Natural killer cell (primary cell): Measurements from ENCODE around the gene SRPK2. TPM values are rescaled to one million over a fixed set of nuclear protein-coding genes. Genes with fewer than 3 reads are reported as not detected.
"Not testable (repeated sequence)": the region's sequence is repeated elsewhere in the genome, so short reads cannot be mapped to it uniquely, and the experiment has no call there.

ENCODE experiments used
- ATAC-seq, 3 donors: fragments of 150-1000 bp in 2 of 3; fragments of 200-7000 bp in 1 of 3; cut with Tn5 transposase; 1 replicate in 1 of 3; 2 replicates in 2 of 3; pipeline ENCODE4 v1.10.0; 2021; ENCODE audit warnings: mild to moderate bottlenecking in 2 of 3, moderate library complexity in 2 of 3
- DNase-seq, 2 donors: peaks; one replicate each; pipeline versions ENCODE4 v3.0.0 to v3.0.0-alpha.2; 2013 to 2021; ENCODE audit warnings: mixed read lengths in 1 of 2
- H3K27ac ChIP-seq: one replicate; pipeline ENCODE4 v1.5.1; 2013; ENCODE audit warnings: mild to moderate bottlenecking, low read length
- H3K27me3 ChIP-seq: one replicate; pipeline ENCODE4 v1.6.1; 2013; ENCODE audit warnings: low read length; ENCODE audit not compliant: control insufficient read depth, insufficient read depth
- H3K36me3 ChIP-seq: one replicate; pipeline ENCODE4 v1.6.1; 2013; ENCODE audit warnings: low read length; ENCODE audit not compliant: control insufficient read depth, insufficient read depth
- H3K4me1 ChIP-seq: one replicate; pipeline ENCODE4 v1.6.1; 2013; ENCODE audit warnings: low read length; ENCODE audit not compliant: control insufficient read depth, insufficient read depth
- H3K4me3 ChIP-seq: one replicate; pipeline ENCODE4 v1.5.1; 2013; ENCODE audit warnings: low read length
- H3K9me3 ChIP-seq: one replicate; pipeline ENCODE4 v1.6.1; 2013; ENCODE audit warnings: low read length; ENCODE audit not compliant: control insufficient read depth, insufficient read depth
- H3K27ac Mint-ChIP-seq, 2 donors: one replicate each; pipeline ENCODE4 v1.8.0; 2022; ENCODE audit warnings: mild to moderate bottlenecking in 2 of 2, mixed read lengths in 2 of 2, moderate library complexity in 1 of 2
- H3K27me3 Mint-ChIP-seq, 2 donors: one replicate each; pipeline ENCODE4 v1.8.0; 2022; ENCODE audit warnings: low read depth in 2 of 2, mixed read lengths in 2 of 2
- H3K36me3 Mint-ChIP-seq: one replicate; pipeline ENCODE4 v1.8.0; 2022; ENCODE audit warnings: mixed read lengths
- H3K4me1 Mint-ChIP-seq, 2 donors: one replicate each; pipeline ENCODE4 v1.8.0; 2022; ENCODE audit warnings: mixed read lengths in 2 of 2
- H3K4me3 Mint-ChIP-seq: one replicate; pipeline ENCODE4 v1.8.0; 2022; ENCODE audit warnings: mild to moderate bottlenecking, moderate library complexity, mixed read lengths
- H3K9me3 Mint-ChIP-seq, 2 donors: one replicate each; pipeline ENCODE4 v1.8.0; 2022; ENCODE audit warnings: mixed read lengths in 2 of 2
- CTCF ChIP-seq: fragments of 200-600 bp; IDR thresholded peaks from one replicate; pipeline ENCODE4 v1.8.0; 2022; ENCODE audit warnings: antibody characterized with exemption
- WGBS: methylation state at CpG from one replicate; pipeline ENCODE4 v1.1.7; 2013; ENCODE audit warnings: missing lambda C conversion rate; ENCODE audit not compliant: insufficient coverage; 5-methylcytosine and 5-hydroxymethylcytosine counted together
- intact Hi-C: fragments of 100-400 bp; cut with micrococcal nuclease; formaldehyde crosslinking; loops from one replicate; pipeline ENCODE4 v1.14.2; 2022
- total RNA-seq, 4 donors: library from RNA; stranded (reverse); fragments of 120-200 nt in 1 of 4; gene quantifications; one replicate each; pipeline versions ENCODE4 v1.2.3 to v1.2.4, GENCODE V29; 2013 to 2022

SRPK2 gene
- total RNA-seq, 3 donors from 2014 or later (not counting 1 experiment from before 2014, with no cell fraction given), result 103 to 121 (median 108) TPM

- H3K4me1 ChIP-seq, result peaks cover 10% of the 10 kb centered on the region
- Mint-ChIP-seq H3K27ac (no peak overlapping the region), H3K36me3 (no peaks in the 10 kb centered on the region), H3K4me3 (no peak overlapping the region), H3K27me3 (no peaks in the 10 kb centered on the region), H3K9me3 (no peaks in the 10 kb centered on the region), H3K4me1 (peaks cover 38 to 48% of the 10 kb centered on the region in 2 donors)
- DNase-seq (no peak), ATAC-seq (no peak)
- WGBS, result 97% methylated on average over 28 of the region's 28 CpGs
- intact Hi-C loops, result no loop called here
- no peaks in the 10 kb centered on the region for H3K36me3 ChIP-seq
- no peak for TF ChIP-seq CTCF
- H3K27me3 ChIP-seq, result no peaks in the 10 kb centered on the region
- H3K9me3 ChIP-seq, result no peaks in the 10 kb centered on the region
- H3K27ac ChIP-seq, result no peak overlapping the region
- no peak overlapping the region for H3K4me3 ChIP-seq
Observed at GRCh38 chr7:105244594-105244993, 144.1 kb downstream of the SRPK2 start.

GRCh38 chr7:105241198-105241597 lies 147.5 kb downstream of the SRPK2 start:
- DNase-seq, result no peak
- no peak for TF ChIP-seq CTCF
- Mint-ChIP-seq H3K4me1 (peaks cover 65 to 74% of the 10 kb centered on the region in 2 donors), H3K9me3 (no peaks in the 10 kb centered on the region), H3K27me3 (no peaks in the 10 kb centered on the region), H3K27ac (peak overlapping the region in 1 of 2 donors; percentile 5), H3K36me3 (no peaks in the 10 kb centered on the region), H3K4me3 (no peak overlapping the region)
- intact Hi-C loops, result no loop called here
- Histone ChIP-seq H3K4me1 (peaks cover 8% of the 10 kb centered on the region), H3K27ac (no peak overlapping the region), H3K36me3 (no peaks in the 10 kb centered on the region), H3K9me3 (no peaks in the 10 kb centered on the region), H3K4me3 (no peak overlapping the region), H3K27me3 (no peaks in the 10 kb centered on the region)
- 100% methylated on average over 2 of the region's 3 CpGs for WGBS
- ATAC-seq, result no peak

GRCh38 chr7:105238198-105238765 lies 150.4 kb downstream of the SRPK2 start:
- no peak overlapping the region for H3K4me3 Mint-ChIP-seq
- no peaks in the 10 kb centered on the region for H3K27me3 Mint-ChIP-seq
- H3K27me3 ChIP-seq, result no peaks in the 10 kb centered on the region
- 72% methylated on average over 5 of the region's 5 CpGs for WGBS
- DNase-seq, result no peak
- intact Hi-C loops, result no loop called here
- H3K36me3 Mint-ChIP-seq, result no peaks in the 10 kb centered on the region
- peaks cover 4% of the 10 kb centered on the region for H3K4me1 ChIP-seq
- H3K4me3 ChIP-seq, result no peak overlapping the region
- H3K36me3 ChIP-seq, result no peaks in the 10 kb centered on the region
- H3K27ac ChIP-seq, result no peak overlapping the region
- no peak for TF ChIP-seq CTCF
- peak in 1 of 3 donors; percentile 20 for ATAC-seq
- peaks cover 79 to 84% of the 10 kb centered on the region in 2 donors for H3K4me1 Mint-ChIP-seq
- no peaks in the 10 kb centered on the region for H3K9me3 Mint-ChIP-seq
- H3K27ac Mint-ChIP-seq, result peak overlapping the region; percentile 15 to 60
- no peaks in the 10 kb centered on the region for H3K9me3 ChIP-seq

- intact Hi-C loops, result no loop called here
- no peaks in the 10 kb centered on the region for H3K27me3 Mint-ChIP-seq
- DNase-seq (no peak), ATAC-seq (no peak)
- H3K4me1 ChIP-seq, result peaks cover 4% of the 10 kb centered on the region
- no peak overlapping the region for H3K4me3 ChIP-seq
- H3K27ac Mint-ChIP-seq, result peak overlapping the region; percentile 10 to 20
- no peaks in the 10 kb centered on the region for H3K27me3 ChIP-seq
- whole genome bisulfite sequencing, result 93% methylated on average over 4 of the region's 4 CpGs
- H3K9me3 Mint-ChIP-seq, result no peaks in the 10 kb centered on the region
- no peak overlapping the region for H3K4me3 Mint-ChIP-seq
- H3K36me3 Mint-ChIP-seq, result no peaks in the 10 kb centered on the region
- H3K9me3 ChIP-seq, result no peaks in the 10 kb centered on the region
- H3K36me3 ChIP-seq, result peaks cover 3% of the 10 kb centered on the region
- H3K4me1 Mint-ChIP-seq, result peaks cover 66 to 79% of the 10 kb centered on the region in 2 donors
- no peak overlapping the region for H3K27ac ChIP-seq
- TF ChIP-seq CTCF, result no peak
Observed at GRCh38 chr7:105234886-105235285, 153.8 kb downstream of the SRPK2 start.

- H3K36me3 Mint-ChIP-seq, H3K27me3 Mint-ChIP-seq, H3K4me3 ChIP-seq, H3K27ac ChIP-seq, H3K9me3 Mint-ChIP-seq, H3K9me3 ChIP-seq, H3K36me3 ChIP-seq, intact Hi-C loops, H3K4me1 ChIP-seq, H3K4me3 Mint-ChIP-seq, ATAC-seq, DNase-seq, H3K27me3 ChIP-seq: not testable (repeated sequence)
- Mint-ChIP-seq H3K27ac (peak overlapping the region in 1 of 2 donors; percentile 50), H3K4me1 (peaks cover 48 to 73% of the 10 kb centered on the region in 2 donors)
- 95% methylated on average over 5 of the region's 6 CpGs for WGBS
Observed at GRCh38 chr7:105232829-105233291, 155.9 kb downstream of the SRPK2 start.
